GM18868 (cell line): Measurements from ENCODE around the gene RPS21.

ENCODE experiments used
- ATAC-seq: cut with Tn5 transposase; IDR thresholded peaks from one replicate; pipeline ENCODE4 v1.9.1; 2021; ENCODE audit warnings: mild to moderate bottlenecking, moderate library complexity; ENCODE audit not compliant: unreplicated experiment

The RPS21 gene

DNA sequence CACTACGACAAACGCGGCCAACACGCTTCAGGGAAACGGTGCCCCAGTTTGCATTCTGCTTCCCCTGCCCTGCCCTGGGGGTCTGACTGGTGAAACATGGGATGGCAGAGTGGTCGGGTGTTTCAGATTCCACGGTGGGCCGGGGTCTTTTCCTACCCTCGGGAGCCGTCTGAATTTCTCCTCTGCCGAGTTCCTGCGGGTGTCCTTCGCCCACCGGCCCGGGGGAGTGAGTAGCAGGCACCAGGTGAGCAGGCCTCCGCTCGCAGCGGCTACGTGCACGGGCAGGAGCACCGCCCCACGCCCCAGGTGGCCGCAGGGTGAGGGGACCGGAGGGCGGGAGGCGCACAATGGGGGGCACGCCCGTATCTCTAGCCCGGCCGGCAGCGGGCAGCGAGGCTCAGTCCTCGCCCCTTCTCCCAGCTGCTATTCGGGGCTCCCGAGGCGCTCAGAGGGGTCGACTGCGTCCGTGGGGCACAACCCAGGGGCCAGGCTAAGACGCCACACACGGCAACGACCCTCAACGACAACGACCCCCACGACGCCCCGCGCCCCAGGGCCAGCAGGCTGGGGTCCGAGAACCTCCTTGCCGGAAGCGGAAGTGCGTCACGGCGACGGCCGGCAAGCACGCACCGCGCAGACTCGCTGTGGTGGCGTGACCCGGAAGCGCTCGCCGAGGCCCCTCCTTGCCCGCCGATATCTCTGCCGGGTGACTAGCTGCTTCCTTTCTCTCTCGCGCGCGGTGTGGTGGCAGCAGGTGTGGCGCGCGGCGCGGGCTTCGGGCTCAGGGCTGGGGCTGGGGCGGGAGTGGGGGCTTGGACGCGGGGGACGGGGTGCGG lies at the start of gene RPS21:
Gene RPS21 (plus strand): TSS at position 721 of the 836 bp plus-strand sequence. CDS start 236 bp downstream, outside the sequence.
- peak; percentile 82 for ATAC-seq

DNA sequence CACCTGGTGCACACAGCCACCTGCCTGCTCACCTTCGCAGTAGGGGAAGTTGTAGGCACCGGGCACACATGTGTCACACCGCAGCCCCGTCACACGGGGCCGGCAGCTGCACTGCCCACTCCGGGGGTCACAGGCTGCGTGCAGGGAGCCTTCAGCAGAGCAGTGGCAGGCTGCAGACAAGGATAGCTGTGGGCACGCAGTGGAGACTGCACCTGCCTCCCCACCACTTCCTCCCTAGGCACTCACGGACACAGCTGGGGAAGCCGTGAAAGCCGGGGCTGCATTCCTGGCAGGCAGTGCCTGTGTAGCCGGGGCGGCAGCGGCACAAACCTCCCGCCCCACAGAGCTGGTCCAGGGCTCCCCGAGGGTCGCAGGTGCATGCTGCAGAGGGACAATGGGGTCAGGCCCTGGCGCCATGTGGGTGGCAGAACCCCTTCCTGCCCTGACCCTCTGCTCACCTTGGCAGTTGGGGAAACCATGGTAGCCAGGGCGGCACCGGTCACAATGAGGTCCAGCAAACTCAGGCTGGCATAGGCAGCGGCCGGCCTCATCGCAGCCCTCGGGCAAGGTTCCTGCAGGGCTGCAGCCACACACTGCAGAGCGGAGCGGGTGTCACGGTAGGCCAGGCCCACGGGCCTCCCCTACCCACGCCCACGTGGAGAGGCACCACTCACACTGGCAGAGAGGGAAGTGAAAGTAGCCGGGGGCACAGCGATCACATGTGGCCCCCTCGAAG lies 49.2 kb upstream of the RPS21 start:
- ATAC-seq: peak; percentile 49

DNA sequence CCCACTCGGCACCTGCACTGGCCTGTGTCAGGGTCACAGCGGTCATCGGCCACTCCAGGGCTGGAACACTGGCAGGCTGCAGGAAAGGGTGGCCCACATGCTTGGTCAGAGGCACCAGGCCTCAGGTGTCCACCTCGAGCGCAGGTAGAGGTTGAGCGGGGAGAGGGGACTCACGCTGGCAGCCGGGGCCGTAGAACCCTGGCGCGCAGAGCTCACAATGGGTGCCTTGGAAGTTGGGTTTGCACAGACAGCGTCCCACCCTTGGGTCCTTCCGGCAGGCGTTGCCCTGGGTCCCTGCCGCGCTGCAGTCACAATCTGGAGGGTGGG lies 48.6 kb upstream of the RPS21 start:
- no peak for ATAC-seq

DNA sequence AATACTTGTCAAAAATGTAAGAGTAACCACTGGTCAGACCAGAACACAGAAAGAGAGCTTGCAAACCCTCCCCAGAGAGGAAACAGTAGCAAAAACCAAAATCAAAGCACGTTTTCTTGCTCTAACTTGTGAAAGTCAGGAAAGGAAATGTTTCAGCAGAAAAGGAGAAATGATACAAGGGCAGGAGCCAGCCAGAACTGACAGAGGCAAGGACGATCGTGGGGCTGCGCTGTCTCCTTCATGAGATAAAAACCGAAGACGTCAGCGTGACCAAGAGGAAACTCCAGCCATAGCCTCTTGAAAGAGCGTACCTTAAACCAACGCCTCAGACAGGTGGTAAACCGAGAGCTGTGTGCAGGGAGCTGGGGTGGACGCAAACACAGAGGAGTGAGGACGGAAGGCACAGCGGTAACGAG lies 47.2 kb upstream of the RPS21 start:
- peak; percentile 67 for ATAC-seq

DNA sequence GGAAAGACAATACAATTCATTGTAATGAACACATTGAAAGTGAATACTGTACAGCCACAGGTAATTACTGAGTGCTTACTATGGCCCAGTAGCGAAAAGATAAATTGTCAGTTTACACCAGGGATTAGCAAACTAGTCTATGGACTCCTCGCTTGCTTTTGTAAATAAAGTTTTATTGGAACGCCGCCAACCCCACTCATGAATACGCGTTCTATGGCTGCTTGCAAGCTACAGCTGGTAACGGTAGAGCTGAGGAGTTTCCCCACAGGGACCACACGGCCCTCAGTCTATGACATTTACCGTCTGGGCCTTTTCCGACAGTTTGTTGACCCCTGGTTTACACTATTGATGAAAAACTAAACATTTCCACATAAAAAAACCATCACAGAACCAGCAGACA lies 44.0 kb upstream of the RPS21 start:
- no peak for ATAC-seq

DNA sequence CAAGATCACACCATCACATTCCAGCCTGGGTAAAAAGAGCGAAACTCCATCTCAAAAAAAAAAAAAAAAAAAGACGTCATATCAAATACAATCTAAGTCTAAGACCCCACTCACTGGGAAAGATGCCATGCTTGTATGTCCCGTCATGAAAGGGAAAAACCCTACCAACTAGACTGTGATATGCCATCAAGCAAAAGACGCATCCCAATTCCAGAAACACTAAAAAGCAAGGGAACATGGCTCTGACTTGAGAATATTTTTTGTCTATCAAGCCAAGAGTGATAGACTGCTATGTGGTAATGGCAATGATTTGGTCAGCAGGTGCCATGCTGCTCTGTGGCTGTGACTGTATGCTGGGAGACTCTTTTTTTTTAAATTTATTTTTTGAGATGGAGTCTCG lies 42.8 kb upstream of the RPS21 start:
- ATAC-seq: no peak

DNA sequence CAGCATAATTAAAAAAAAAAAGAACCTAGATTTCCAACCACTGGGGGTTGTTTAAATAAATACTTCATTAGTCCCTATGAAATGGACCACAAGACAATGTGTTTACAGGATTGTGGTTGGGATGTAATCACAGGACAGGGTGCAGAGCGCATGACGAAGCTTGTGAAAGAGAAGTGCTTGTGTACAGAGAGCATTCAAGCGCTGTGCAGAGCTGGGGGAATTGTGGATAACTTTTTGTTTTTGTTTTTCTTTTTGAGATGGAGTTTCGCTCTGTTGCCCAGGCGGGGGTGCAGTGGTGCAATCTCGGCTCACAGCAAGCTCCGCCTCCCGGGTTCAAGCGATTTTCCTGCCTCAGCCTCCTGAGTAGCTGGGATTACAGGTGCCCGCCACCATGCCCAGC lies 42.1 kb upstream of the RPS21 start:
- no peak for ATAC-seq

DNA sequence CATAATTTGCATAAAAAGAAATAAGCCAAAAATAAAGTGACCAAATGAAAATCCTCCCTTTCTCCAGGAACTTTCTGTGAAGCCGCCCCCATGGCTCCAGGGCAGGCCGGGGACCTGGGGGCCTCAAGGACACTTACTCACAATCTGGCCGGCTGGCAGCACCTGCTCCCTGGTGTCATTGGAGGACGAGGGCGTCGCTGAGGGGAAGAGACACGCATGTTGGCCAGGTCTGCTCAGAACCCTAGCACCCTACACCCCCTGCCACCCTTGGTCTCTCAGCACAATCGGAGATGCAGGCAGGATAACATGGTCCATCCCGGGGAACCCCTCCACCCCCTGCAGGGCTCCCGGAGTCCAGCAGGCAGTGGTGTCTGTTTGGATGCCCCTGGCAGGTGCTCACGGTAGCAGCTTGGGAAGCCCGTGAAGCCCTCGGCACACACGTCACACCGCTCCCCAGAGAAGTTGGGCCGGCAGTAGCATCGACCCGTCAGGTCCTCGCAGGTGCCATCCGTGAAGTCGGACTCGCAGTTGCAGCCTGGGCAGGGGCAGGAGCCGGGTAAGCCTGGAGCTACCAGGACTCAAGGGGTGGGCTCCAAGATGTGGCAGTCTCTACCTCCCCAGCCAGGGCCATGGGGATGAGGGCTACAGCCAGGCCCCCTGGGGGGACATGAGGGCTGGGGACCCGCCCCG lies 41.1 kb upstream of the RPS21 start:
- ATAC-seq: no peak

DNA sequence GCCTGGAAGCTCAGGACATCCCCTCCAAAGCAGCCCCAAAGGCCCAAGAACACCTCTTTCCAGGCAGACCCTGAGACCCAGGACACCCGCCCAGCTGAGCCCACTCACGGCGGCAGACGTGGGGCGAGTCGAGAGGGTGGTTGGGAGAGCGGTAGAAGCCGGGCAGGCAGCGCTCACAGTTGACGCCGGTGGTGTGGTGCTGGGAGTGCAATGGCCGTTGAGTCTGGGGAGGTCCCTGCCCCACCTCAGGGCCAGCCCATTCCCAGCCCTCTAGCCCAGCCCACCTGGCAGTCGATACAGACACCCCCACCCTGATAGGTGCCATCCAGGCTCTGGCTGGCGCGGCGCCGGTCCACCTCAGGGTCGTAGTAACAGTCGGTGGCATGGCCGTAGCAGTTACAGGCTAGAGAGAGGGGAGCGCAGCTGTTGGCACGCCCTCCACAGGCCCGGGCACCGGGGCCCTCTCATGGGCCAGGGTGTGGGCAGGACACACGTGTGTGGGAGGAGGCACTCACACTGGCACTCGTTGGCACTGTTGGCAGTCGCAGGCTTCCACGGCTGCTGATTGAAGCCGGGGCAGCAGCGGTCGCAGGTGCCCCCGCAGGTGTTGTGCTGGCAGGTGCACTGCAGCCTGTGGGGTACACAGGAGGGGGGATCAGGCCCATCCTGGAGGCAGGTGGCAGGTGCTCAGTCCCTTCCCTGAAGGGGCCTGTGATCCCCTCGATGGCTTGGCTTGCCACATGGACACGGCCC lies 40.3 kb upstream of the RPS21 start:
- ATAC-seq: no peak

DNA sequence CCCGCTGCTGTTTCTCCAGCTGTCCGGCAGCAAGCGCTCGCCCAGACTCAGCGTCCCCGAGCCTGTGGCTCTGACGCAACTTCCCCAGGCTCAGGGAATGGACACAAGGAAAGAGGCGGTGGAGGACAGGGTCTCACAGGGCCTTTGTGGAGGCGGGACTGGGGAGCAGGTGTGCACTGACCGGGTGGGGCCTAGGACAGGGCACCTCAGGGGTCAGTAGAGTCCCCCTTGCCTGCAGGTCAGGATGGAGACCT lies 39.8 kb upstream of the RPS21 start:
- ATAC-seq: no peak

DNA sequence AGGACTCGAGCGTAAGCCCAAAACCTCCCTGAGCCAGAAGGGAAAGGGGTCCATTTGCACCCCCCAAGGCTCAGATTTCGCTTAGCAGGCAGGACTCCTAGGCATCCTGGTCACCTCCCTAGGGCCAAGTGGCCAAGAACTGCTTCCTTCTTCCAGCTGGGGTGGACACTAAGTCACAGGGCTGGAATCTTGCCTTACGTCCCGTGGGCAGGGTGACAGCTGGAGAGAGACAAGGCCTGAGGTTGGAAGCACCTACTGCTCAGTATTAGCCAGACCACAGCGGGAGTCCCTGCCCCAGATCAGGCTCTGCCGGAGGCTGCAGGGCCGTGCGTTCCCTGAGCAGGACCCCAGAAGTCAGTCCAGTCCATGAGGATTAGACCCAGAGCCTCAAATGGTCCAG lies 39.5 kb upstream of the RPS21 start:
- ATAC-seq: no peak

DNA sequence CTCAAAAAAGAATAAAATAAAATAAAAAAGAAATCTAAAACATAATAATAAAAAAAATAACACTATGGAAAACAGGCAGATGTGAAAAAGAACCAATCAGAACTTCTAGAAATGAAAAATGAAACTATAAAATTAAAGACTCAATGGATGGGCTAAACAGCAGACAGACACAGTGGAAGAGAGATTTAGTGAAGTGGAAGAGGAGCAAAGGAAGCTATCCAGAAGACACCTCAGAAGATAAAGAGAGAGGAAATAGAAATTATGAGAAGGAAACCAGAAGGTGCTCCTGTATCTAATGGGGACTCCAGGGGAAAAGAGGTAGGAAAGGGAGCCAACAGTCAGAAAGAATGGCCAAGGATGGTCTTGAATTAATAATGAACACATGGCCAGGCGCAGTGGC lies 38.3 kb upstream of the RPS21 start:
- no peak for ATAC-seq

DNA sequence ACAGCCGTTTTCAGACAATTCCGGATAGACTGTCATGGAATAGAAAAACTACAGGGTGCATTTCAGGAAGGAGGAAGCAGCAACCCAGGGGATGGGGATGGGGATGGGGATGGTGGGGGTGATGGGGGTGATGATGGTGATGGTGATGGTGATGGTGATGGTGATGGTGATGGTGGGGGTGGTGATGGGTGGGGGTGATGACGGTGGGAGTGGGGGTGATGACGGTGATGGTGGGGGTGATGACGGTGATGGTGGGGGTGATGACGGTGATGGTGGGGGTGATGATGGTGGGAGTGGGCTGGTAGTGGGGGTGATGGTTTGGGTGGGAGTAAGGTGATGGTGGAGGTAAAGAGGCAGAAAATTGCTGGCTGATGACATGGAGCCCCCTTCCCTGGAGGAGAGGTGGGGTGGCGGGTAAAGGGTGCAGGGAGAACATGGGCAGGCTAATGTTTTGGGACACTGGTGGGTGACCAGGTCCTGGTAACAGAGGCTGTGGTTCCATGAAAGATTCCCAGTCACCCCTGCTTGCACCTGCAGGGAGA lies 37.3 kb upstream of the RPS21 start:
- ATAC-seq: no peak

DNA sequence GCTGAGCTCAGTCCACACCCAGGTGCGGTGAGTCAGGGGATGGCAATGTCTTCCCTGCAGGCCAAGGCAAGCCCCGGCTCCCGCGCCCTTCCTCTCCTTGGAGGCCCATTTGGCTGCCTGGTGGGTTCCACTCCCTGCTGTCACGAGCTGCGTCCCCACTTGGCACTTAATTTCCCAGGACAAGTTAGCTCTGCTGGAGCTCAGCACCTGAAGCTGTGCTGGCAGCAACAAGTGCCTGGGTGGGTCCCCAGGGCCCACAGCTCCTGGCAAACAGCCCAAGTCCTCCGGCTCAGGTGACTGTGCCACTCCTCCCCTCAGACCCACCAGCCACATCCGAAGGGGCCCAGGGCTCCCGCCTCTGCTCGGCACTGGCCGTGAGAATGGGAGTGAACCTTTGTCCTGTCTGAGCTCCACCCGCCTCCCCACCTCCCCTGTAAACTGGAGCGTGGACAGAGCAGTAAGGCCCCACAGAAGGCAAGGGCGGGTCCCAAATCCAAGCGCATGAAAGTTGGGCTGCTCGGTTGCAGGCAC lies 36.7 kb upstream of the RPS21 start:
- ATAC-seq: no peak

DNA sequence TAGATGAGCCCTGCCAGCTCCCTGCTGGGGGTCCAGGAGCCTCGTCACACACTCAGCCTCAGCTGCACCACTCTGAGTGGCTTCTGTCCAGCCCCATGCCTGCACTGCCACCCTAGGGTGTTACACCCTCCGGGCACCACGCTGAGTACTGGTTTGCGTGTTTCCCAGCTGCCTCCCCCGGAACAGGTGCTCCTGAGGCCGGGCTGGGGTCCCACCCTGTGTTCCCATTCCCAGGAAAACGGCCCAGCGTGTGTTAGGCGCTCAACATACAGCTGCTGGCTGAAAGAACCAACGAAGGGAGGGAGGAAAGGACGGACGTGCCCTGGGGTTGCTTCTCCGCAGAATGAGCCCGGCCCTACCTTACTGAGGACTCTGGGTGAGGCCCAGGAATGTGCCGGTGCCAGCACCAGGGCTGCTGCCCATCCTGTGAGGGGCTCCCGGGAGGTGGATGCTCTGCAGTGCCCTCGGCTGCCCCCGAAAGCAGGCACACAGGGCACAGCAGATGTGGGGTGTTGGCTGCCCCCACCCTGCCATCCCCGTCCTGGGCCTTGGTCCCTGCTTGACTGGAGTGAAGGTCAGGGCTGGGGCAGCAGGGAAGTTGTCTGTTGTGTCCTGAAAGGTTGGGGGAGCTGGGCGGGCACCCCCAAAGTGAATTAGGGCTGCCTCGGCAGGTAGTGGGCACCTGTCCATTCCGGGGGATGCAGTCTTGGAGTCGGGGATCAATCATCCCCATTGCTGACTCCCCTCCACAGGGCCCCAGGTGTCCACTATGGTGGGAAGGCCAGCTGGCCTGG lies 36.1 kb upstream of the RPS21 start:
- ATAC-seq: no peak

DNA sequence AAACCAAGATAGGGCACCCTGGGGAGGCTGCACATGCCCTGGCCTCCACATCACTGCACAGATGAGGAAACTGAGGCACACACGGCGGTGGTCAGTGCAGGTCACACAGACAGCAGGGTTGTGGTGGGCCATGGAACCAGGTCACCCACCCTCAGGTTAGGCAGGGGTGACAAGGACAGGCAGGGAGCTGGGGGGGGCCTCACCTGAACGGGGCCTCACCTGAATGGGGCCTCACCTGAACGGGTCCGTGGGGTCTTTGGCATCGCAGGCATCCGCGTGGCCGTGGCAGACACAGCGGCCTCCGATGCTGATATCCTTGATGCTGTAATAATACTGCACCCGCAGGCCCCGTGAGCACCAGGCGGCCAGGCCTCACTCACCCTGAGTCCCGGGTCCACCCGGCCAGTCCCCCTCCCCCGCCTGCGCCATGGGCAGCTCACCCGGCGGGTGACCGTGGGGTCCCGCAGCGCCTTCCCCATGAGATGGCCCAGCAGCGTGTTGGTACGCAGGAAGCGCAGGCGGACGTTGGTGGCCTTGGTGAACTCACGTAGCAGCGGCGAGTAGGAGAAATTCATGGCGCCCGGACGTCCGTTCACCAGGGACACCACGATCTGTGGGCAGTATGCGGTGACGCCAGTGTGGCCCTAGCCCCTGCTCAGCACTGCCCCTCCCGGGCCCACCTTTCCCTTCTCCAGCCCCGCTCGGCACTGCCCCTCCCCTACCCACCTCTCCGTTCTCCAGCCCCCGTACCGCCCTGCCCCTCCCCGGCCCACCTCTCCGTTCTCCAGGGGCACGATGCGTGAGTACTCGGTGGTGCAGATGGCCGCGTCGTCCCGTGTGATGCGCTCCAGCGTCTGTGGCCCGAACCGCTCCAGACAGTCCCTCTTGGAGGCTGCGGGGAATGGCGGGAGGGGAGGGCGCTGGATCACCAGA lies 35.2 kb upstream of the RPS21 start:
- ATAC-seq: no peak

DNA sequence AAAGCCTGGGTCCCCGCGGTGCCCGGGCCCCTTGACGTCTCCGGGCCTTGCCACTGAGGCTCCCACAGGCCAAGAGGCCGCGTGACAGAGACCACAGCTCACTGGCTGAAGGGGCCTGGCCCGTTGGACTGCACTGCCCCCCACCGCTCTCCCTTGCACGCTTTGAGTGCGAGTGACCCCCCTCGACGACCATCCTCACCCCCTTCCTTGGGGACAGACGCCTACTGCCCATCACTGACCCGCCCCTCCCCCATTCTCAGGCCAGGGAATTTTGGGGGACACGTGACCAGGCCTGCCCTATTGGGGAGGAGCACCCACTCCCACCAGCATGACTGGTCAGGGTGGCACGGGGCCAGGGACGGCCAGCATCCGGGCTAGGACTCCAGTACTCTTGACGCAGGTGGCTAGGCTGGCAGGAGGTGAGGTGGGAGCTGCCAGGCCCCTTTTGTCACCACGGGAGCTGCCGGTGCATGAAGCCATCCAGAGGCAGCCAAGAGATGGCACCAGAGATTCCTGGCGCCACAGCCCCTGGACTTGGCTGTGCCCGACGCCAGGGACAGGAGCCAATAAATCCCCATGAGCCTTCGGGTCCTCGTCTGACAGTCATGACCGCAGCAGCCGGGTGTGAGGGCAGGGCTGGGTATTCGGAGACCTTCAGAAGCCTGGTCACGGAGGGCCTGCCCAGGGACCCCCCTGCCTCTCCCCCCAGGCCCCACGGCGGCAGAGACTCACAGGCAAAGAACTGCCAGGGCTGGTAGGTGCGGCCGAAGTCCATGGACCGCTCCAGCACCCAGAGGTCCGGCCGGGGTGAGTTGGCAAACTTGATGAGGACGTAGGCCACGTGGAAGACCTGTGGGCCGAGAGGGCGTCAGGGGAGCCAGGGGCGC lies 34.3 kb upstream of the RPS21 start:
- ATAC-seq: no peak
